GM12865 (cell line): ENCODE data around the gene ARL4A.

Source experiments
- DNase-seq: peaks from one replicate; pipeline ENCODE4 v3.0.0; 2010; ENCODE audit warnings: low read depth
- H3K4me3 ChIP-seq: 2 replicates; pipeline ENCODE4 v1.5.1; 2011; ENCODE audit warnings: mild to moderate bottlenecking, low read depth, low read length, control low read depth
- CTCF ChIP-seq: IDR thresholded peaks from 2 replicates; pipeline ENCODE4 v1.5.1; 2011; ENCODE audit warnings: low read length, control low read depth, low read depth, inconsistent platforms; ENCODE audit not compliant: insufficient read depth; ENCODE audit errors: missing control alignments

ARL4A gene

DNA sequence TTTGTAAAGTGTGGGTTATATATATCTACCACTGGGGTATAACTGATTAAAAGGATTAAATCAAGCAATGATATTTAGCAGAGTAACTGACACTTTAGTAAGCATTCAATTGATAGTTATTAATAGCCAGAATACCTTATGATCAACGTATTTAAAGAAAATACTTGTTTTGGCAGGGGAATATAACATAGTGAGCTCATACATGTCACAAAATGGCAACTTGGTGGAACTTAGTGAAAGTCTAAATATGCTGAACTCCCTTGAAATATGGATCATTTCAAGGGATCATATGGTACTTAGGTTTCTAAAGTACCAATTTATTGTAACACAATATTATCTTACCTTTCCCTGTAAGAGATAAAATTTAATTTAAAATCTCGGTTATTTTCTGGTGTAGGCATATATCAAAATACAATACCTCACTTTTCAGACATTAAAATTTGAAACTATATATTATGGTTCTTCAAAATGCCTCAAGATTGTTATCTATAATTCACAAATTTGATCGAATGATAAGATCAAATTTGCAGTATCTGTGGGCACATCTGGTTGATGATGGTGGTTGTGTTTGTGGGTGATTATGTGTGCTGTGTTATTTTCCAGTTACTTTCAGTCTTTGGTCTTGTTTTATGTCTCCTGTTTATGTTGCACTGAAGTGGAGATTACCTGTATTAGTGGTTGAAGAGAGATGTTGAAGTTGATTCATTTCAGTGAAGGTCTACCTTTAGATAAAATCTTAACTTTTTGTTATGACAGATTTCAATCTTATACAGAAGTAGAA is 5.2 kb downstream of the ARL4A start:
- no peak for DNase-seq

DNA sequence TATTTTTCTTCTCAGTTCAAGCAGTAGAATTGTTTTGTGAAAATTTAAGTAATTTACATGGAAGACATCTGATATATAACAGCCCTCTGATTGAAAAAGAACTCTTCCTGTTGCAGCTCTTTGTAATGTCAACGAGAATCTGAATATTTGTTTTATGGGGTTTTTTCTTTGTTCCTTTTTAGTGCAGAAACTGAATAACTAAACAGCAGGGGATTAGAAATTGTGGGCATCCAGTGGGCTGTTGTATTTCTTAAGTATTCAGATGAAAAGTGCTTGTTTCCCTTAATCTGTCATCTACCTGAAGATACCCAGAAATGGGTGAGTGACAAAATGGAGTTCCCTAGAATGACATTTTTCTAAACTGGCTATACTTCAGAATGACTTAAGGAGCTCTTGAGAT is 7.4 kb downstream of the ARL4A start:
- DNase-seq, result no peak
- no peak overlapping the region for H3K4me3 ChIP-seq

More for the DNA sequence above, 5.2 kb downstream of the ARL4A start:
- no peak overlapping the region for H3K4me3 ChIP-seq
- no peak for TF ChIP-seq CTCF

GRCh38 chr7:12695965-12696364 is 8.5 kb downstream of the ARL4A start:
- TF ChIP-seq CTCF, result no peak
- no peak for DNase-seq
- H3K4me3 ChIP-seq, result no peak overlapping the region

More for the DNA sequence above, 7.4 kb downstream of the ARL4A start:
- TF ChIP-seq CTCF, result no peak

DNA sequence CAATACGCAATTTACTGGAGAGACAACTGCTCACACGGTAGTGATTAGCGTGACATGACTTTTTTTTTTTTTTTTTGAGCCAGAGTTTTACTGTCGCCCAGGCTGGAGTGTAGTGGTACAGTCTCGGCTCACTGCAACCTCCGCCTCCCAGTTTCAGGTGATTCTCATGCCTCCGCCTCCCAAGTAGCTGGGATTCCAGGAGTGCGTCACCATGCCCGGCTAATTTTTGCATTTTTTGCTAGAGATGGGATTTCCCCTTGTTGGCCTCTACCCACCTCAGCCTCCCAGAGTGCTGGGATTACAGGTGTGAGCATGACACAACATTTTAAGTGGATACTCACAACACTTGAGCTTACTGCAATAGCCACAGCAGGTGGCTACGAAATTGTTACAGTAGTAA is 11.9 kb downstream of the ARL4A start:
- no peak for TF ChIP-seq CTCF
- no peak overlapping the region for H3K4me3 ChIP-seq
- DNase-seq, result no peak

GRCh38 chr7:12701433-12701832 is 14.0 kb downstream of the ARL4A start:
- no peak overlapping the region for H3K4me3 ChIP-seq
- no peak for TF ChIP-seq CTCF
- no peak for DNase-seq

DNA sequence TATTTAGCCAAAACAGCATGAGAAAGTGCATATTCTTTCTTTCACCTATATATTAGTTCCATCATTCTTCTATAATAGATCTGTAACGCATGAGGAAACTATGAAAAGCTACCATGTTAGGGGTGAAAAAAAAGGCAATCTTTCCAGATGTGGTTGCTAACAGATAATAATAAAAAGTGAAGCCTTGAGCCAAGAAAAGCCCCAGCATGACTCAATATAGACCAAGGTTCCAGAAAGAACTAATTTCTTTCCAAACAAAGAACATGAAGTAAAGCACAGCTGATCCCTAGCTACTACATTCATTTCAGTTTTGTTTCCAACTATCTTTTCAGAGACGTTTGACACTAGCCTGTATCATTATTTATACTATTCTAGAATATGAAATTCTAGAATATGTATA is 16.4 kb downstream of the ARL4A start:
- no peak for TF ChIP-seq CTCF
- H3K4me3 ChIP-seq, result no peak overlapping the region
- no peak for DNase-seq

DNA sequence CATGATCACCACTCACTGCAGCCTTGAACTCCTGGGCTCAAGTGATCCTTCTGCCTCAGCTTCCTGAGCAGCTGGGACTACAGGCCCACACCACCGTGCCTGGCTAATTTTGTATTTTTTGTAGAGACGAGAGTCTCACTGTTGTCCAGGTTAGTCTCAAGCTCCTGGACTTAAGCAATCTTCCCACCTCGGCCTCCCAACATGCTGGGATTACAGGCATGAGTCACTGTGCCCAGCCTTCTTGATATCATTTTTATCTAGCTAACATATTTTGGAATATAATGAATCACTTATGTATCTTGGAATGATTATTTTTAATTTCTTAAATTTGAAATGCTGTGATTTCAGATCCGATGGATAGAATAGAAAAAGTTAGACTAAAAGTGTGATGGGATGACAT is 18.4 kb downstream of the ARL4A start:
- no peak for DNase-seq
- H3K4me3 ChIP-seq, result no peak overlapping the region
- TF ChIP-seq CTCF, result no peak
